Endothelial cell of coronary artery (primary cell): ENCODE measurements around the gene ADCY1. TPM values are rescaled to one million over a fixed set of nuclear protein-coding genes. Genes with fewer than 3 reads are reported as not detected.

Experiments
- total RNA-seq: library from RNA; depleted of rRNA; stranded (reverse); fragments of >200 nt; gene quantifications from 2 replicates; pipeline ENCODE4 v1.2.3, GENCODE V29; 2014

The ADCY1 gene
- 0.19 and 0.54 TPM in 2 replicates for total RNA-seq

DNA sequence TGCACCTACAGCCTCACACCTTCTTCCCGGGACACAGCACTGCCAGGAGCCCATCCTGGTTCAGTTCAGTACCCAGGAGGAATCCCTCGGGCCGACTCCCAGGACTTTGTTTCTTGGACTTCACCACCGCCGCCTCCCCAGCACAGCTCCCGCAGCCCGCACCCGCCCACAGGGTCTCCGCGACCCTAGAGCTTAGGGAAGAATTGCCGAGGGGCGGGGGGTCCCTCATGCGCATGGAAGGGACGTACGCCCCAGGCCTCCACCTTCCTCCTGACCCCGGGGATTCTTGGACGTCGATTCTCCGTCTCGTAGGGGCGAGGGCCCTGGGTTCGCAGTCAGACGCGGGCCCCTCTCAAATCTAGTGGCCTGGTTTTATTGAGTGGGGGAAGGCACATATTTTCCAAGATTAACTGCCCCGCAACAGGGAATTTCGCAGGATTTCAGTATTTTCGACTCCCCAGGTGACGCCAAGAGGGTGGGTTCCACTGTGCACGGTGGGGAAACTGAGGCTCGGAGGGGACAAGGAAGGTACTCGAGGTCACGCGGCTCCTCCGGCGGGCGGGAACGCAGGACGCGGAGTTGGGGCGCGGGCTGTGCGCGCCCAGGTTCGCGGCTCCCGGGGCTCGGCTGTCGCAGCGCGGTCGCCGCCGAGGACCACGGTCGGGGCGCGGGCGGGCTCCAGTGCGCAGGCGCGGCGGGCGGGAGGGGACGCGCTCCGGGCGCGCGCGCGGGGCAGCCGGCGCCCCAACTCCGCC, at the start of gene ADCY1:
Gene ADCY1, plus strand, starts transcription at position 708 of the 755 bp plus-strand sequence. CDS start 176 bp downstream, outside the sequence.

